Progenitor cell of endocrine pancreas (in vitro differentiated cells): ENCODE measurements around the gene MICOS13. TPM values are rescaled to one million over a fixed set of nuclear protein-coding genes. Genes with fewer than 3 reads are reported as not detected.
"Not testable (repeated sequence)": the region's sequence is repeated elsewhere in the genome, so short reads cannot be mapped to it uniquely, and the experiment has no call there.

Experiments
- DNase-seq: peaks from one replicate; pipeline ENCODE4 v3.0.0; 2021; ENCODE audit warnings: low spot score; ENCODE audit not compliant: unreplicated experiment
- H3K27ac Mint-ChIP-seq: 2 replicates; pipeline ENCODE4 v1.8.0; 2021; ENCODE audit warnings: mild to moderate bottlenecking, moderate library complexity, mixed read lengths
- H3K27me3 Mint-ChIP-seq: 2 replicates; pipeline ENCODE4 v1.8.0; 2021; ENCODE audit warnings: mixed read lengths
- H3K36me3 Mint-ChIP-seq: 2 replicates; pipeline ENCODE4 v1.8.0; 2022; ENCODE audit warnings: mixed read lengths; ENCODE audit not compliant: insufficient read depth
- H3K4me1 Mint-ChIP-seq: 2 replicates; pipeline ENCODE4 v1.8.0; 2021; ENCODE audit warnings: low read depth, mixed read lengths
- H3K4me3 Mint-ChIP-seq: 2 replicates; pipeline ENCODE4 v1.8.0; 2021; ENCODE audit warnings: low read depth, mild to moderate bottlenecking, moderate library complexity, mixed read lengths
- H3K9me3 Mint-ChIP-seq: 2 replicates; pipeline ENCODE4 v1.8.0; 2021; ENCODE audit warnings: low read depth, mixed read lengths
- total RNA-seq: library from RNA; stranded (reverse); gene quantifications from 2 replicates; pipeline ENCODE4 v1.2.1, GENCODE V29; 2021
- TF ChIP-seq, protein P1 (sequence below): fragments of 200-600 bp; sonication (generic); IDR thresholded peaks from one replicate; pipeline ENCODE4 v1.5.0; 2021; ENCODE audit warnings: antibody characterized with exemption, mild to moderate bottlenecking; ENCODE audit not compliant: unreplicated experiment

Gene MICOS13
- total RNA-seq, 1 donor from 2014 or later = 29.7 TPM

GRCh38 chr19:5705552-5705951 is 25.2 kb upstream of the MICOS13 start:
- Mint-ChIP-seq H3K4me3 (no peak overlapping the region), H3K27ac (no peak overlapping the region), H3K36me3 (peaks cover 22% of the 10 kb centered on the region), H3K9me3 (no peaks in the 10 kb centered on the region), H3K27me3 (no peaks in the 10 kb centered on the region), H3K4me1 (no peaks in the 10 kb centered on the region)
- no peak for DNase-seq
- TF ChIP-seq, protein P1, sequence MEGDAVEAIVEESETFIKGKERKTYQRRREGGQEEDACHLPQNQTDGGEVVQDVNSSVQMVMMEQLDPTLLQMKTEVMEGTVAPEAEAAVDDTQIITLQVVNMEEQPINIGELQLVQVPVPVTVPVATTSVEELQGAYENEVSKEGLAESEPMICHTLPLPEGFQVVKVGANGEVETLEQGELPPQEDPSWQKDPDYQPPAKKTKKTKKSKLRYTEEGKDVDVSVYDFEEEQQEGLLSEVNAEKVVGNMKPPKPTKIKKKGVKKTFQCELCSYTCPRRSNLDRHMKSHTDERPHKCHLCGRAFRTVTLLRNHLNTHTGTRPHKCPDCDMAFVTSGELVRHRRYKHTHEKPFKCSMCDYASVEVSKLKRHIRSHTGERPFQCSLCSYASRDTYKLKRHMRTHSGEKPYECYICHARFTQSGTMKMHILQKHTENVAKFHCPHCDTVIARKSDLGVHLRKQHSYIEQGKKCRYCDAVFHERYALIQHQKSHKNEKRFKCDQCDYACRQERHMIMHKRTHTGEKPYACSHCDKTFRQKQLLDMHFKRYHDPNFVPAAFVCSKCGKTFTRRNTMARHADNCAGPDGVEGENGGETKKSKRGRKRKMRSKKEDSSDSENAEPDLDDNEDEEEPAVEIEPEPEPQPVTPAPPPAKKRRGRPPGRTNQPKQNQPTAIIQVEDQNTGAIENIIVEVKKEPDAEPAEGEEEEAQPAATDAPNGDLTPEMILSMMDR = no peak

GRCh38 chr19:5703819-5704818 is 23.8 kb upstream of the MICOS13 start:
- Mint-ChIP-seq H3K9me3 (no peaks in the 10 kb centered on the region), H3K27ac (peak overlapping the region; percentile 52), H3K4me3 (no peak overlapping the region), H3K27me3 (no peaks in the 10 kb centered on the region), H3K4me1 (no peaks in the 10 kb centered on the region), H3K36me3 (peaks cover 23% of the 10 kb centered on the region)
- TF ChIP-seq, protein P1 = no peak
- DNase-seq = no peak

- H3K27ac Mint-ChIP-seq, H3K4me3 Mint-ChIP-seq, H3K9me3 Mint-ChIP-seq, DNase-seq, H3K27me3 Mint-ChIP-seq, H3K4me1 Mint-ChIP-seq: not testable (repeated sequence)
- peaks cover 28% of the 10 kb centered on the region for H3K36me3 Mint-ChIP-seq
Measured at GRCh38 chr19:5702053-5702410, 21.7 kb upstream of the MICOS13 start.

- no peak overlapping the region for H3K4me3 Mint-ChIP-seq
- H3K27me3 Mint-ChIP-seq = no peaks in the 10 kb centered on the region
- no peaks in the 10 kb centered on the region for H3K9me3 Mint-ChIP-seq
- TF ChIP-seq, protein P1 = no peak
- no peak for DNase-seq
- H3K4me1 Mint-ChIP-seq = no peaks in the 10 kb centered on the region
- peaks cover 26% of the 10 kb centered on the region for H3K36me3 Mint-ChIP-seq
- no peak overlapping the region for H3K27ac Mint-ChIP-seq
Measured at GRCh38 chr19:5700455-5701092, 20.3 kb upstream of the MICOS13 start.

- Mint-ChIP-seq H3K36me3 (peaks cover 24% of the 10 kb centered on the region), H3K4me3 (no peak overlapping the region), H3K9me3 (no peaks in the 10 kb centered on the region), H3K27ac (peak overlapping the region; percentile 33), H3K4me1 (no peaks in the 10 kb centered on the region), H3K27me3 (no peaks in the 10 kb centered on the region)
- no peak for DNase-seq
- TF ChIP-seq, protein P1 = no peak
Measured at GRCh38 chr19:5698635-5699422, 18.5 kb upstream of the MICOS13 start.
